ENCODE data around the gene HIF1A. TPM values are rescaled to one million over a fixed set of nuclear protein-coding genes. Genes with fewer than 3 reads are reported as not detected.

The HIF1A gene
- total and polyA plus RNA-seq, 2 of the 13 experiments (the other 11 are each of a cell fraction or from before 2014, with no cell fraction given) = 41.0 to 126 TPM

GRCh38 chr14:61724133-61724532 lies 28.8 kb downstream of the HIF1A start:
- no peak overlapping the region for H3K9ac ChIP-seq (ENCODE audit: insufficient read depth, low read depth, low read length)
- TF ChIP-seq ZNF10 (CRISPR knock-in tag; IDR thresholded peaks at IDR 0.05; ENCODE audit: borderline replicate concordance, low read depth) = no peak
- no peak for TF ChIP-seq AFF4 (CRISPR knock-in tag; IDR thresholded peaks at IDR 0.05)
- TF ChIP-seq HNRNPK (IDR thresholded peaks at IDR 0.05; ENCODE audit: low read depth, low read length, poor library complexity, severe bottlenecking) = peak; percentile 69
- H3K36me3 ChIP-seq (replicated peaks in 1 of 2; ENCODE audit: control insufficient read depth in 1 of 2, insufficient read depth in 2 of 2, low read length in 2 of 2) = peaks cover 10 to 70% of the 10 kb centered on the region in 2 experiments
- H3K4me1 ChIP-seq (ENCODE audit: insufficient read depth, low read length) = peaks cover 8% of the 10 kb centered on the region; the same call in 1 of the 2 replicates
- intact Hi-C loops (cut with micrococcal nuclease; ENCODE audit: unreplicated experiment) (no loop called here), in situ Hi-C loops (cut with HindIII; ENCODE audit: extremely low pct_ligation_motif_present, low pct_unique_long_range_greater_than_20kb) (no loop called here)
- no peaks in the 10 kb centered on the region; a peak in 1 of 5 replicates for H3K27me3 ChIP-seq (ENCODE audit: control insufficient read depth in 1 of 2, insufficient read depth in 2 of 2, low read length in 2 of 2)
- peaks cover 27% of the 10 kb centered on the region for H4K20me1 ChIP-seq (ENCODE audit: insufficient read depth, low read length)
- H3K9me3 ChIP-seq (ENCODE audit: low read length) = no peaks in the 10 kb centered on the region
- 90% methylated on average over 2 of the region's 2 CpGs for WGBS (ENCODE audit: low lambda C conversion rate)
- peaks cover 35% of the 10 kb centered on the region for H3K79me2 ChIP-seq (ENCODE audit: insufficient read depth, low read length)
- no peak overlapping the region for H3K4me2 ChIP-seq (ENCODE audit: low read depth, low read length)
- BruUV-seq (replicated peaks) = no TSS peak
- no peak overlapping the region for H2AFZ ChIP-seq (ENCODE audit: low read length)
- no peak for ATAC-seq
- H3K27ac ChIP-seq (ENCODE audit: extremely low read length, insufficient read depth, low read length) = no peak overlapping the region
- ChIA-PET POLR2A (no interaction called here), CTCF (ENCODE audit: low intra/inter-chr PET ratio, low total read pairs) (no interaction called here)
- no peak overlapping the region for H3K4me3 ChIP-seq (replicated peaks in 1 of 3; ENCODE audit: insufficient read depth in 1 of 3, low read depth in 2 of 3, low read length in 3 of 3)
- no peak for DNase-seq (ENCODE audit: low spot score)
- no peak for FAIRE-seq

All from HepG2 (cell line).